Islet precursor cell (in vitro differentiated cells): Measurements from ENCODE around the gene MACC1.
"Not testable (repeated sequence)": the region's sequence is repeated elsewhere in the genome, so short reads cannot be mapped to it uniquely, and the experiment has no call there.

Source experiments
- DNase-seq: peaks from one replicate; pipeline ENCODE4 v3.0.0-alpha.2; 2018

Gene MACC1

DNA sequence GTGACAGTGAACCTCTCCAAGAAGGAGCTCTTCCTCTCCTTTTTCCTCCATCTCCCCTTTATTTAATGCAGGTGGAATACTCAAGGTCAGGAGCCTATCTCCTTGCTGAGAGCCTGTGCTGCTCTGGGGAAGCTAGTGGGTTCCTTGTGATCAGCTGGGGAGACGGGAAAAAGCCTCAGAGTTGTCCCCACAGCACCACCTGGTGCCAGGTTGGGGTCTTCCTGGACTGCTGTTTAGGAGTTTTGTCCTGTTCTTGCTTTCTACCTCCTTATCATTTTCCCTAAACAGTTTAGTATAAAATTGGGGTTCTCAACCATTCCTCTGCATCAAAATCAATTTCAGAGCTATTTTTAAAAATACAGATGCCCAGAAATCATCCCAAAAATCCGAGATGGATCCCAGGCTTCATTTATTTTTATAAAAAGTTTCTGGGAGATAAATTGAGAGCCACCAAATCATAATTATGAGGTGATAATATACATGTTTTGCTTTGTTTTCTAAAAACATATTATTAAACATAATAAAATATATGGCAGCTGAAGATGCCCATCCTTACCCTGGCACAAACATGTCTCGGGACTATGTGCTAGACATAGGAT lies 44.3 kb downstream of the MACC1 start:
- peak; percentile 88 for DNase-seq

DNA sequence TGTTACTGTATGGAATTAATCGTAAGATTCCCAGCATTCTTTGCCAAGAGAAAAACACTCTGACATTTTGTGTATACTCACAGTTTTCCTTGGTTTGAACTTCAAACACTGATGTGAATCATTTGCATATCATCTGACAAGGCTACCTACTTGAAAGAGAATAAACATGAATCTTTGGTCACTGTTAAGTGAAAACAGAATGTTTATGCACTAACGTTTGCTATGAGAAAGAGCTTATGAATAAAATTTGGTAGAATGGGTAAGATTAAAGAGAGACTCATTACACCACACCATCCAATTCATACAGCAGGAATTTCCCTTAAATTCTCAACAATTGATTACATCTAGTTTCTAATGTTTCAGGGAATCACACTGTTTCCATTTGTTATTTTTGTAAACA lies 46.6 kb downstream of the MACC1 start:
- DNase-seq = no peak

DNA sequence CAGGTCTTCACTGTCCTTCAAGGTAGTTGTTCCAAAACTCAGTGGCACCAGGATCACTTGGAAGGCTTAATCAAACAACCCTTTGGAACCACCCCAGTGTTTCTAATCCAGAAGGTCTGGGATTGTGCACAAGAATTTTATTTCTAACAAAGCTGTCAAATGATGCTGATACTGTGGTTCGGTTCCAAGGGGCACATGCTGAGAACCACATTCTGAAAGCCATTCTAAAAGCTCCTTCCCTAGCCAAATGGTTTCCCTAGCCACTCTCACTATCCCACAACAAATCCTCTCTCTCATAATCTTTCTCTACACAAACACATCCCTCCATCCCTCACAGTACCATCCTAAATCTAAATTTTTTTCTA lies 52.1 kb downstream of the MACC1 start:
- no peak for DNase-seq

DNA sequence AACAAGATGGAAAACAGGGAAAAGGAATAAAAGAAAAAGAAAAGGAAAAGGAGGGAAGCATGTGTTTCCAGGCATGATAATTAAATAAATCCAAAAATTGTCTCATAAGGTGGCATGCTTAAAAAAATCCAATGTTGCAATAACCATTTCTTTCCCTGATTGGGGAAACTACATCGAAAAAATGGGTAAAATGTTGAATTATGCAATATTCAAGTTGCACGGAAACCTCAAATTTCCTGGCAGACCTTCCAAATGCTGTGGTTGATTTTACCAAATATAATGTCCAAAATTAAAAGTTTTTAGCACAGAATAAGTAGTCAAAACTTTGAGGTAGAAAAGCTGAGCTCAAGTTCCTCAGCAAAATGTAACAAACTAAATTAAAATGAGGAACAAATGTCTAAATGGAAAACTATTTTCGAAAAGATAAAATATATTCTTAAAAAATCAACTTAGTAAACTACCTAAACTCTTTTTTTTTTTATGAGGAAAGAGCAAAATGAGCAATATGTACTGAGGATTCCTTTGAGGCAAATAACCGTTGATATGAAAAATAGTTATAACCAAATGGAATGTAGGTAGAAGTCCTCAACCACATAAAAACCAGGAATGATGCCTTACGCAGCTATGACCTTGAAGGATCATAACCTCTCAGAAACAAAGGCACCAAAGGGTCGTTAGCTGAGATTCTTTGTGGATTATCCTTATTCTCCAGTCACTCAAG lies 52.6 kb downstream of the MACC1 start:
- DNase-seq = no peak

DNA sequence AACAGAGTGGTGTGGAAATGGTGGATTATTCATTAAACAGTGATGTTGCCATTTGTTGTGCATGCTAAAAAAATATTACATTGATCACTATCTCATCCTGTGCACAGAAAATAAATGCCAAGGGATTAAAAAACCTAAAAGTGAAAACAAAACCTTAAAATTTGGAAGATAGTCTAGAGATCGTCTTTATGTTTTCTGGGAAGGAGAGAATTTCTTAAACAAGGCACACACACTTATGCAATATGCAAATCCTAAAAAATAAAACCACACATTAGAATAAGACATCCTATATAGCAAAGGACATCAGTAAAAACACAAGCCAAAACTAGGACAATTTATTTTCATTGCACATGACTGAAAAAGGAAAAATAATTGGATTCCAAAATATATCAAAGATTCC lies 54.5 kb downstream of the MACC1 start:
- no peak for DNase-seq

DNA sequence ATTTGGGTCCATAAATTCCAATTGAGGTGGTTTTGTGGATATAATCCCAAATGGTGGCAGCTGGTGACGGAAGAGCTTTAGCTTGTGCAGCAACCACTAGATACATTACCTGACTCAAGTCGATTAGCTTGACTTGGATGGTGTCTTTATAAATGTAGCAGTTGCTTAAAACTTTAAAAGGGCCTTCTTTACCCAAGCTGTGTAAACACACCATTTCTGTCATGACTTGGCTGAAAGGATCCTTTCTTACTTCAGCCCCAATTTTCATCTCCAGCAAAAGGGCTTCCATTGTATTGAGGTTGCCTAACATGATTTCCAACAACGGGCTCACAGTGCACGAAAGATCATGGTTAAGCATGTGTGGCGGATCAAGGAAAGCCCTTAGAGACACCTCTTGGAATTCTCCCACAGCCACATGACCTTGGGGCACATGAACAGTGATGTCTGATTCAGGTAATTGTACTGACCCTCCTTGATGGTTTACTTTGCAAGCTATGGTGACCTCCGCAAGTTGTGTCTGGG lies 57.9 kb downstream of the MACC1 start:
- DNase-seq = no peak

DNA sequence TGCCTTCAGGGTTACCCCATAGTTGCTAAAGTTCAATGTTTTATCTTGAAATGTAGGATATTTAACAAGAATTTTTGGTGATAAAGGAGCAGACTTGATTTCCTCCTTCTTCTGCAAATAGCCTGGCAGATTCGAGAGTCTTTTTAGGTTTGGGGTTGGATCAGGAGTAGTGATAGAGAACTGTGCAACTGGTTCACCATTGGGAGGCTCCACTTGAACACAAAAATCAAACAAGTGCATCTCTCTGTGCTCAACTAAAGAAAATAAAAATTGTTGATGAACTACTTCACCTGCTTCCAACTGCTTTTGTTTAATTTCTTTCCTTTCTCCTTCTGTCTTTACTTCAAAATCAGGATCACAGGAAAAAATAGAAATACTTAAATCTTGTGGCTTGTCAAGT lies 58.5 kb downstream of the MACC1 start:
- no peak for DNase-seq

DNA sequence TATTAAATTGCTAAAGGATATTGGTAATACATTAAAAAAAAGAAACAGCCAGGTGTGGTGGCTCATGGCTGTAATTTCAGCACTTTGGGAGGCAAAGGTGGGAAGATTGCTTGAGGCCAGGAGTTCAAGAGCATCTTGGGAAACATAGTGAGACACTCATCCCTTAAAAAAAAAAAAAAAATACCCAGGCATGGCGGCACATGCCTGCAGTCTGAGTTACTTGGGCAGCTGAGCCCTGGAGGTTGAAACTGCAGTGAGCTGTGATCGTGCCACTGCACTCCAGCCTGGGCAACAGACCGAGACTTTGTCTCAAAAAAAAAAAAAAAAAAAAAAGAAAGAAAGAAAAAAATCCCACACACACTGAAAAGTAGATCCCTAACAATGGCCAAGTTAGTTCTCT lies 59.7 kb downstream of the MACC1 start:
- DNase-seq = no peak

DNA sequence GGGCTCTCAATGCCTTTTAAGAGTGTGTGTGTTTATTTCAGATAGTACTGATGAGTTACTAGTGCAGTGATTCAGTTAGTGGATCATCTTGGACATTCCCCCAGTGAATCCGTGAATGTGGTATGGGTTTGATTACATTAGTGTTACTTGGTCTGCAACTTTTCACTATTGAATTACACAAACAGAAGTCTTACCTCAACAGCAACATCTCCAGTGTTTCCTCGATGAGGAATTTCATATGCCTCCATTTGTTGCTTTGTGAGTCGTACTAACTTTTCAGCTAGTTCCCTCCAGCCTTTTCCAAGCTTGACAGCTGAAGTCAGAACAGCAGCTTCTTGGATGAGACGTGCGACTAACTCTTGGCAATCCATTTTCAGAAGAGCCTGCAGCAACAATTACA lies 63.2 kb downstream of the MACC1 start:
- no peak for DNase-seq

DNA sequence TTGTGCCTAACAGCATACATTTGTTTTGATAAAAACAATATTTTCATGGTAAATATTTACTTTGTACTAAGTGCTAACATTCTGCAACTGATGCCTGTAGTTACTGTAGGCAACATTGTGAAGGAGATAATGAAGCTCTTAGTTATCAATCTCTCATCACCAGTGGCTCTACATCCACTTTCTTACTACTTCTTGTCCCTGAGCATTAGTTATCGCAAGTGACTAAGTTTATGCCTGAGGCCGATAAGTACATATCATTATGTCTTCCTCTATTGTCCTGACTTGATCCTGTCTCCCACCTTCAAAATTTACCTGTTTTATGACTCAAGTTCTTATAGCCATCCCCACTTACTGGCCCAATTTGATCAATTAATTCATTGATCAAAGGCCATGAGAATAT lies 63.6 kb downstream of the MACC1 start:
- no peak for DNase-seq

DNA sequence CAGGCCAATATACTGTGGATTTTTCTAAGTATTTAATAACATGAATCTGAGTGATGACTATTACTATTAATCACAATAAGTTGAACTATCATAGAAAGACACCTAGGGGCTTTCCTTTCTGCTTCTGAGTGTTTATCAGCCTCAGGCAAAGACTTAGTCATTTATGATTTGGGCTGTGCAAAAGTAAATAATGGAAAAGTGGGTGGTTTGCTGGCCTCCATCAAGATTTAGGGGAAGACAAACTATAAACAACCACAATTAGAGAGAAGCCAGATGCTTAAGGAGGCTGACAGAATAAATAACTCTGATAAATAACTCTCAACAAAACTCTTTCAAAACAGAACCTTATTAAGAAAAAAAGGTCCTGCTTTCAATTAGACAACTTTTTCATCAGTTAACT lies 64.7 kb downstream of the MACC1 start:
- DNase-seq = no peak

DNA sequence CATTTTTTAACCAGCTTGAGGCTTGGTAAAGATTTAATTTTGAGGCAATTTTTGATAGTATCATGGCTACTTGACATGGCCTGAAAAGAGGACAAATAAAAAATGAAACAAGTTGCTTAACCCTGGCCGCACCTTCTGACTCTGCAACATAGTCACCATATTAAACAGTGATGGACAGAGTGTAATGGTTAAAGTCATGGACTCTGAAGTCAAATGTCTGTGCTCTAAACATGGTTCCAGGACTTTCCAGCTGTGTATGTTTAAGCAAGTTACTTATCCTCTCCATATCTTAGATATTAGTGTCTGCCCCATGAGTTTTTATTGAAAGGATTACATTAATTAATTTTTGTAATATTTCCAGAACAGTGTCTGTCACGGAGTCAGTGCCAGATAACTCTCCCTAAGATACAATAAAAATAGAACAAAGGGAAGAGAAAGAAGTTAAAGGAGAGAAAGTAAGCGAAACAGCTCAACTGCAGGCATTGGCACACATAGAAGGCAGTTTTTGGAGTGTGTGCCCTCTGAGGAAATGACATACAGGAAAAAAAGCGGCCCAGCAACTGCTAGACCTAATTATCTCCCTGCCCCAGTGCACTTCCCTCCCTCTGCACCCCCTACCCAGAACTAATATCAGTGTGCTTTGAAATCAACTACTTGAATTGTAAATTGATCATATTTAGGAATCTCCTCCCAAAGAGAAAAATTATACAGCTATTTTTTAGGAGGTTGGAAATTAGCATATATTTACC lies 65.3 kb downstream of the MACC1 start:
- no peak for DNase-seq

DNA sequence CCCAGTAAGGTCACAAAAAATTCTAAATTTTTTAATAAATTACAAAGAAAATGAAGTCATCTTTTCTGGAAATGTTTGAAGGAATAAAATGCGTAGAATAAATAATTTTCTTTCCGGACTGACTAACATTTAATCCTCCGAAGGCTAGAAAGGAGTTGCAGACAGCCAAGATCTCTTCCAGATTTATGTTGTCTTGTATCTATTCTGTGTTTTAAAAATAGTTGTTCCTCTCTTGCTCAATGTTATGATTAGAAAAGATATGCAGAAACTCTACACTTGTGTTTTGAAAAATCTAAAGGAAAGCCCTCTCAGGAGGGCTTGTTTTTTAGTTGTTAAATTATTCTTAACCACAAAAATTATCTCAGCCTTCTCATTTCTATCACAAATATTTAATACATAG lies 70.7 kb downstream of the MACC1 start:
- DNase-seq = no peak

DNA sequence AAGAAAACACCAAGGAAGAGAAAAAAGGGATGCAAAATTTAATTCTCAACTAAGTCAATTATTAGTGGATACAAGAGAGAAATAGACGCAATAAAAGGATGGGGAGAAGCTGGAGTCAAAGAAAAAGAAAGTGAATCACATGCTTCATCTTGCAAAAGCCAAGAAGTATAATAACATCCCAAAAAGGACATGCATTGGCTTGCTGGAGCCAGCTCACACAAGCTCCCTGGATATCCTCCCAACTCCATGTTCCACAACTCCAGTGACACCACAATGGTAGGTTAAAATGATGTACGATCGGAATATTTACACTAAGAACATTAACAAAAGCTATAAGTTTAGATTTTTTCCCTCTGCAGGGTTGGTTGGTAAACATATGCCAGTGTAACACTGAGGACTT lies 72.4 kb downstream of the MACC1 start:
- DNase-seq = no peak

DNA sequence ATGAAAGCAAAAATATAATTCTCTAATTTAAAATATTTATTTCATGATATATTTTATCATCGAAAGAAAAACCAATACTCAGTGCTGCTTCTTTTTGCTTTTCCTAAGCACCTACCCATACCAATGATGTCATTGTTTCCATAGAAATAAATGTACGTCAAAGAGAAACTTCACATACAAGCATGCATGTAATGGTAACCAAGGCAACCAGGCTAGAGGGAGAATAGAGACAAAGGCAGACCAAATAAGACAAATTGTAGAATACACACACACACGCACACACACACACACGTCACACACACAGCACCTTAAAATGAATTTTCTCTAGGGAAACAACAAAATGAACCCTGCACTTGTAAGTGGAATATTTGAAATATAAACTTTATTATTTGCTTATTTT lies 75.5 kb downstream of the MACC1 start:
- DNase-seq = no peak

DNA sequence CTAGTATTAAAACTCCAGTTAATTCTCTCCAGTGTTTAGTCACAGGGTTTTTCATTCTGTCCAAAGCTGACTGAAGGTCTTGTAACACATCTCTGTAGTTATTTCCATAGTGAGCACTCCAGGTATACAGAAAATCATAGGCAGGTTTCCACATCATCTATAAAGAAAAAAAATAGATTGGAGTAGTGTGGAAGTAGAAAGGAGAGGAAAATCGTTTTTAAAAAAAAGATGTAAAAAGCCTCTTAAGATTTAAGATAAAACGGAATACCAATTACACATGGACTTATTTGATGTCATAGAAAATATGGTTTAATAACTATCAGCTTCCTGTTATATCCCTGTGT lies 76.2 kb downstream of the MACC1 start:
- no peak for DNase-seq

DNA sequence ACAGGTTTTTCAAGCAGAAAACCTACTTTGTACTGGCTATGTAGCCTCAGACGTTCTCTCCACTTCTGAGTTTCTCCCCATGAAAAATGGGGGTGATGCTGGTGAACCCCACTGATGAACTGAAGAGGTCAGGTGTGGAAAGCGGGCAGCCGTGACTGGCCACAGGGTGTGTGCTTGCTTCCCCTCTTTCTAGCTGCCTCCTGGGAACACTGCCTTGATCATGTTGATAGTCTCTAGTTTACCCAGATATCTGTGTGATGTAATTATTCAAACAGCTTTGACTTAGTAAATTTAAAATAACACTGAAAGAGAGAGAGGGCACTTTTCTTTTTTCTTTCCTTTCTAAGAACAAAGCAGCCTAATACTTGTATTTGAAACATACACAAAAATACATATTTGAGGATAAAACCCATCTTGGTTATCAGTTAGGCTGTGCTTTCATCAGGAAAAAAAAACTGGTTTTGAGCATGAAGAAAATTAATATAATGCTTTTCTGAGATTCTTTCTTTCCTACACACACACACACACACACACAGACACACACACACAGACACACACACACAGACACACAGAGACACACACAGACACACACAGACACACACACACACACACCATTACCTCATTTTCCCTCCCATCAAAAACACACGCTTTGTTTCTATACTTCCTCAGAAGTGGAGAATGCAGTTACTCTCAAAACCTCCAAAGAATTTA lies 76.7 kb downstream of the MACC1 start:
- no peak for DNase-seq

DNA sequence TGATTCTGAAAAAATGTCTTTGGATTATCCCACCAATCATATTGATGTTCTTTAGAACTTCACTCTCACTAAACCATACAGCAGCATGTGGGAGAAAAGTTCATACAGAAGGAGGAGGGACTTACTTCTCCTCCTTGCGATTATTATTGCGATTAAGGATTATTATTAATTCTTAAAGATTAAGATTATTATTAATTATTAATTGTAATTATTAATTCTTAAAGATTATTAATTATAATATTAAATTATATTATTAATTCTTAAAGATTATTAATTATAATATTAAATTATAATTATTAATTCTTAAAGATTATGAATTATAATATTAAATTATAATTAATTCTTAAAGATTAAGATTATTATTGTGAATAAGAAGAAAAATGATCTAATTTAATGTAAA lies 80.5 kb downstream of the MACC1 start:
- DNase-seq = no peak

DNA sequence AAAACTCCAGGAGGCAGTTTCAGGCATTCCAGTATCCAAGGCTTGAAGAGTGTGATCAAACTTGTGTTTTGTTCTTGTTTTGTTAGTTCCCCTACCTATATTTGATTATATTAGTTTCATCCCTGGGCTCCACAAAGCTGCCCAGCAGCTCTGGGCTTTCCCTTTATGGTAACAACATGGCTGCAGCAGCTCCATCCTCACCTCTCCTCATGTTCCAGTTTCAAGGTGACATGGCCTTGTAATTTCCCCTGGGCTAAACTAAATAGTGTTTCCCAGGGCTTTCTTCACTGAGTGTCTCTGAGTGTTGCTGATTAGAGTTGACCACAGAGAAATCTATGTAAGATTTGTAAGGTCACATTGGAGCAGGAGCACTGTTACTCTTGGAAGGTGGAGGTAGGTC lies 83.4 kb downstream of the MACC1 start:
- DNase-seq = no peak

DNA sequence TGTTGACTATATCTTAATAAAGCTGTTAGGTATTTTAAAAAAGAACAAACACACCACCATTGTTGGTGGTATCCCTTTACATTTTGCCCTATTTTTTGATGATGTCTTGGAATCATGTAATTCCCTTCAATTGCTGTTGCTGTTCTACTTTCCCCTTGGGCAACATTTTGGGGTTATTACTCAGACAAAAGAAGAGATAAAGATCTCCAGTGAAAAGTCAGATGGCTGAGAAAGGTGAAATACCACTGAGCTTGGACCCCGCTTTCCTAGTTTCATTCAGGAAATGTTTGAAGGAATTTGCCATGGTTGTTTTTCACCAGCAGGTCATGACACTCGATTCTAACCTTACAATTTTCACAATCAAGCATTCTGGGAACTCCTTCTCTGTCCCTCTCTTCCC lies 84.6 kb downstream of the MACC1 start:
- DNase-seq = no peak

DNA sequence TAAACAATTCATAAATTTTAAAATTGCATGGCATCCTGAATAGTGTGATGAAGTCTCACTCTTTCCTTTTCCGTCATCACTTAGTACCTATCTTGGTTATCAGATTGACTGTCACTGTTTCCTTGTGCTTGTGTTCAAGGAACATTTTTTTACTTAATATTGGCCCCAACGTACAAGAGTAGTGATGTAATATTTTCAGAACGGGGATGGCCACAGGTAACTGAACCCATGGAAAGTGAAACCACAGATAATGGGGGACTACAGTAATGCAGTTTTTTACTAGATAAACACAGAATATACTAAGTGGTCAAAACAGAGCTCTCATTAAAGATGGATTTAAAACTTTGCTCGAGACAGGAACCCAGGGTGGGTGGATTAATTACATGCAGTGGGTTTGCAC lies 85.4 kb downstream of the MACC1 start:
- no peak for DNase-seq

DNA sequence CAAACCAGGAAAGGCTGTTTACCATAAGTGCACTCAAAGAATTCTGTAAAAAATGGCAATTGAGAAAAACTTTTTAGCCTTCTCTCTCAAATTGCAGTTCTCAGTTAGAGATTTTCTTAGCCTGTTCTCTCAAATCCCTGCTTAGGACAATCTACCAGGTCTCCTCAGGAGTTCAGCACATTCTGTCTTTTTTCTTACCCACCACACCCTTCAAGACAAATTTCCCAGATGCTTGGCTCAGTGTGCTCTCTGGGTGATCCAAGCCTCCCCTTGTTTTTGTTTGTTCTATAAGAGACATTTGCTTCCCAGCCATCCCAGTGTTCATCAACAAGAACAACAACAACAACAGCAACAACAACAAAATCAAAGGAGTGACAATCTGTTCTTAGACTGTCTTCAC lies 87.3 kb downstream of the MACC1 start:
- no peak for DNase-seq

DNA sequence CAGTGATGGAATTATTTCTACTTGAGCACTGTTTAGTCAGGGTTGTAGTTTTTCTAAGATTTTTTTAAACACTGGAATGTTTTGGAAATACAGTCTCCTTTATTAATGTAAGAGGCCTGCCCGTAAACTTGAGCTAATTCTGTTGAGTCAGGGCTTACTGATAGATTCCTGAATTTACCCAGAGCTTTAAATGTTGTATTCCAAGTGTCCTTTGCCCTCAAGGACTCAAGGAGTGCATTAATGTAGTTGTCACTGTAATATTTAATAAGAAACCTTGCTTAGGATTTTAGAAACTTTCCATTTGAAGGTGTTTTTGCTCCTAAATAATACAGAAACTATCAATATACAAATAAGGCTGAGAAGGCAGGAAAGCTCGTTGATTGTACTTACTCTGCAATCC lies 89.2 kb downstream of the MACC1 start:
- DNase-seq = no peak

DNA sequence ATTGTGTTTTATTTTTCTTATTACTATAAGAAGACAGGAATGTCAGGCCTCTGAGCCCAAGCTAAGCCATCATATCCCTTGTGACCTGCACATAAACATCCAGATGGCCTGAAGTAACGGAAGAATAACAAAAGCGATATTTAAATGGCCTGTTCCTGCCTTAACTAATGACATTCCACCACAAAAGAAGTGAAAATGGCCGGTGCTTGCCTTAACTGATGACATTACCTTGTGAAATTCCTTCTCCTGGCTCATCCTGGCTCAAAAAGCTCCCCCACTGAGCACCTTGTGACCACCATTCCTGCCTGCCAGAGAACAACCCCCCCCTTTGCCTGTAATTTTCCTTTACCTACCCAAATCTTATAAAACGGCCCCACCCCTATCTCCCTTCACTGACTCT lies 91.1 kb downstream of the MACC1 start:
- DNase-seq = not testable (repeated sequence)
